Activated naive CD8-positive, alpha-beta T cell treated with anti-CD3 and anti-CD28 coated beads, Interleukin-2, amount 50 U/mL, for 16 hours (primary cell): ENCODE data around the gene RSRC1.
"Not testable (repeated sequence)": the region's sequence is repeated elsewhere in the genome, so short reads cannot be mapped to it uniquely, and the experiment has no call there.

Experiments used
- DNase-seq: peaks from one replicate; pipeline ENCODE4 v3.0.0-alpha.2; 2020; ENCODE audit warnings: low read depth, low spot score

RSRC1 gene

GRCh38 chr3:158314426-158315357 lies 204.8 kb downstream of the RSRC1 start:
- DNase-seq = no peak

- DNase-seq = not testable (repeated sequence)
Measured at GRCh38 chr3:158329696-158330441, 220.0 kb downstream of the RSRC1 start.

GRCh38 chr3:158330870-158331269 lies 221.0 kb downstream of the RSRC1 start:
- DNase-seq = no peak

- DNase-seq = no peak
Measured at GRCh38 chr3:158333736-158334135, 223.8 kb downstream of the RSRC1 start.

- DNase-seq = no peak
Measured at GRCh38 chr3:158337110-158337509, 227.2 kb downstream of the RSRC1 start.

GRCh38 chr3:158339638-158340037 lies 229.7 kb downstream of the RSRC1 start:
- no peak for DNase-seq

- not testable (repeated sequence) for DNase-seq
Measured at GRCh38 chr3:158340951-158341350, 231.1 kb downstream of the RSRC1 start.

GRCh38 chr3:158347966-158348365 lies 238.1 kb downstream of the RSRC1 start:
- DNase-seq = no peak

GRCh38 chr3:158350971-158351370 lies 241.1 kb downstream of the RSRC1 start:
- DNase-seq = no peak

- no peak for DNase-seq
Measured at GRCh38 chr3:158352551-158352950, 242.7 kb downstream of the RSRC1 start.

- DNase-seq = no peak
Measured at GRCh38 chr3:158354713-158355112, 244.8 kb downstream of the RSRC1 start.

GRCh38 chr3:158355623-158356588 lies 246.0 kb downstream of the RSRC1 start:
- no peak for DNase-seq

GRCh38 chr3:158359339-158359738 lies 249.4 kb downstream of the RSRC1 start:
- no peak for DNase-seq

GRCh38 chr3:158360756-158361448 lies 251.0 kb downstream of the RSRC1 start:
- DNase-seq = no peak

- no peak for DNase-seq
Measured at GRCh38 chr3:158368271-158368670, 258.4 kb downstream of the RSRC1 start.

GRCh38 chr3:158369279-158369678 lies 259.4 kb downstream of the RSRC1 start:
- DNase-seq = no peak

- DNase-seq = no peak
Measured at GRCh38 chr3:158379517-158379916, 269.6 kb downstream of the RSRC1 start.

GRCh38 chr3:158381262-158381868 lies 271.5 kb downstream of the RSRC1 start:
- DNase-seq = no peak

GRCh38 chr3:158382479-158382878 lies 272.6 kb downstream of the RSRC1 start:
- DNase-seq = no peak

- no peak for DNase-seq
Measured at GRCh38 chr3:158384019-158384418, 274.1 kb downstream of the RSRC1 start.
